HG02759 (cell line): ENCODE results near the gene SGO1.

Source experiments
- ATAC-seq: cut with Tn5 transposase; IDR thresholded peaks from one replicate; pipeline ENCODE4 v1.9.1; 2021; ENCODE audit warnings: mild to moderate bottlenecking, moderate library complexity; ENCODE audit not compliant: unreplicated experiment

SGO1 gene

GRCh38 chr3:20160230-20160629 lies 25.8 kb downstream of the SGO1 start:
- ATAC-seq = no peak

- no peak for ATAC-seq
These were observed 31.1 kb downstream of the SGO1 start for GRCh38 chr3:20154928-20155327.

GRCh38 chr3:20154078-20154477 lies 31.9 kb downstream of the SGO1 start:
- no peak for ATAC-seq

GRCh38 chr3:20148466-20148865 lies 37.5 kb downstream of the SGO1 start:
- ATAC-seq = no peak

- no peak for ATAC-seq
These were observed 38.6 kb downstream of the SGO1 start for GRCh38 chr3:20147361-20147760.

GRCh38 chr3:20146301-20146700 lies 39.7 kb downstream of the SGO1 start:
- no peak for ATAC-seq

GRCh38 chr3:20145874-20146273 lies 40.1 kb downstream of the SGO1 start:
- ATAC-seq = no peak

GRCh38 chr3:20143519-20143918 lies 42.5 kb downstream of the SGO1 start:
- no peak for ATAC-seq

GRCh38 chr3:20142517-20142916 lies 43.5 kb downstream of the SGO1 start:
- ATAC-seq = no peak

- ATAC-seq = no peak
These were observed 44.2 kb downstream of the SGO1 start for GRCh38 chr3:20141851-20142250.

GRCh38 chr3:20141316-20141715 lies 44.7 kb downstream of the SGO1 start:
- no peak for ATAC-seq

GRCh38 chr3:20140881-20141280 lies 45.1 kb downstream of the SGO1 start:
- no peak for ATAC-seq

GRCh38 chr3:20137647-20138046 lies 48.4 kb downstream of the SGO1 start:
- no peak for ATAC-seq

GRCh38 chr3:20136231-20136630 lies 49.8 kb downstream of the SGO1 start:
- ATAC-seq = no peak

- ATAC-seq = no peak
These were observed 55.9 kb downstream of the SGO1 start for GRCh38 chr3:20130106-20130505.

- ATAC-seq = no peak
These were observed 57.6 kb downstream of the SGO1 start for GRCh38 chr3:20128358-20128757.

- ATAC-seq = peak; percentile 99
These were observed 60.1 kb downstream of the SGO1 start for GRCh38 chr3:20125897-20126296.

GRCh38 chr3:20125289-20125688 lies 60.7 kb downstream of the SGO1 start:
- no peak for ATAC-seq

- no peak for ATAC-seq
These were observed 62.8 kb downstream of the SGO1 start for GRCh38 chr3:20123131-20123652.

GRCh38 chr3:20121088-20121487 lies 64.9 kb downstream of the SGO1 start:
- ATAC-seq = no peak
